ENCODE results near the gene PLA2G4C. TPM values are rescaled to one million over a fixed set of nuclear protein-coding genes. Genes with fewer than 3 reads are reported as not detected.

PLA2G4C gene
- total and polyA plus RNA-seq, 2 experiments from 2014 or later, result 1.5 to 5.5 TPM

GRCh38 chr19:48061401-48062344, 48.9 kb downstream of the PLA2G4C start:
- no peak overlapping the region for H3K27ac ChIP-seq
- DNase-seq (ENCODE audit: low read depth in 1 of 2, low spot score in 1 of 2), result no peak
- H3K9me3 ChIP-seq (ENCODE audit: low read depth), result no peaks in the 10 kb centered on the region
- H3K4me1 ChIP-seq (ENCODE audit: low read depth), result no peaks in the 10 kb centered on the region
- H3K4me3 ChIP-seq, result no peak overlapping the region
- H3K27me3 ChIP-seq, result peaks cover 8% of the 10 kb centered on the region
- no peak for TF ChIP-seq CTCF (IDR thresholded peaks at IDR 0.05; ENCODE audit: low read depth, low read length)
- no peaks in the 10 kb centered on the region for H3K36me3 ChIP-seq

DNA sequence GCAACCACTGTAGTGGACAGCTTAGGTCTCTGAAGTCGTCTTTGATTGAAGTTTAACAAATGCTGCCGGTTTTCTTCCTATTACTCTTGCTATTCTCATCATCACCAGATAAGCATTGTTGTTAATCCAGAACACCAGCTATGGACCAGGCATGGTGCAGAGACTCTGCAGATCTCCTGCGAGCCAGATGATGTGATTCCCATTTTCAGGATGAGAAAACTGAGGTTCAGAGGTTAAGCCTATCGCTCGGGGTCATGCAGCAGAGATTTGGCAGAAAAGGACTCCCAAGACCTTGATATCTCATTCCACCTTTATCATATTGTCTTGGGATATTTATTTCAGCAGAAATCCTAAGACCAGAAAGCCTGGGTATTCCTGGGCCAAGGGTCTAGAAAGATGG, 50.2 kb downstream of the PLA2G4C start:
- no peak for DNase-seq (ENCODE audit: low read depth in 1 of 2, low spot score in 1 of 2)
- Histone ChIP-seq H3K4me3 (no peak overlapping the region), H3K9me3 (ENCODE audit: low read depth) (no peaks in the 10 kb centered on the region), H3K27ac (no peak overlapping the region), H3K27me3 (peaks cover 8% of the 10 kb centered on the region), H3K4me1 (ENCODE audit: low read depth) (no peaks in the 10 kb centered on the region), H3K36me3 (no peaks in the 10 kb centered on the region)
- TF ChIP-seq CTCF (IDR thresholded peaks at IDR 0.05; ENCODE audit: low read depth, low read length), result no peak

- no peak for DNase-seq (ENCODE audit: low read depth in 1 of 2, low spot score in 1 of 2)
- Histone ChIP-seq H3K9me3 (ENCODE audit: low read depth) (no peaks in the 10 kb centered on the region), H3K4me3 (no peak overlapping the region), H3K36me3 (no peaks in the 10 kb centered on the region), H3K4me1 (ENCODE audit: low read depth) (no peaks in the 10 kb centered on the region), H3K27me3 (peaks cover 8% of the 10 kb centered on the region), H3K27ac (no peak overlapping the region)
- no peak for TF ChIP-seq CTCF (IDR thresholded peaks at IDR 0.05; ENCODE audit: low read depth, low read length)
Observed at GRCh38 chr19:48059331-48059730, 51.3 kb downstream of the PLA2G4C start.

GRCh38 chr19:48053856-48054255, 56.8 kb downstream of the PLA2G4C start:
- no peak overlapping the region for H3K4me3 ChIP-seq
- no peak overlapping the region for H3K27ac ChIP-seq

GRCh38 chr19:48053076-48053475, 57.5 kb downstream of the PLA2G4C start:
- H3K9me3 ChIP-seq (ENCODE audit: low read depth), result no peaks in the 10 kb centered on the region
- H3K4me1 ChIP-seq (ENCODE audit: low read depth), result no peaks in the 10 kb centered on the region
- no peak overlapping the region for H3K27ac ChIP-seq
- no peaks in the 10 kb centered on the region for H3K36me3 ChIP-seq
- H3K27me3 ChIP-seq, result no peaks in the 10 kb centered on the region
- no peak overlapping the region for H3K4me3 ChIP-seq
- no peak for TF ChIP-seq CTCF (IDR thresholded peaks at IDR 0.05; ENCODE audit: low read depth, low read length)
- no peak for DNase-seq (ENCODE audit: low read depth in 1 of 2, low spot score in 1 of 2)

More at GRCh38 chr19:48053856-48054255, 56.8 kb downstream of the PLA2G4C start:
- TF ChIP-seq CTCF (IDR thresholded peaks at IDR 0.05; ENCODE audit: low read depth, low read length), result no peak
- H3K27me3 ChIP-seq, result no peaks in the 10 kb centered on the region
- no peaks in the 10 kb centered on the region for H3K36me3 ChIP-seq
- no peaks in the 10 kb centered on the region for H3K4me1 ChIP-seq (ENCODE audit: low read depth)
- no peak for DNase-seq (ENCODE audit: low read depth in 1 of 2, low spot score in 1 of 2)
- no peaks in the 10 kb centered on the region for H3K9me3 ChIP-seq (ENCODE audit: low read depth)

Data from cardiac muscle cell (in vitro differentiated cells and primary cell).